Mesenchymal stem cell (in vitro differentiated cells and primary cell): ENCODE results near the gene TCF12.

Experiments used
- DNase-seq: peaks from one replicate; pipeline ENCODE4 v3.0.0-alpha.2; 2013
- H2AFZ ChIP-seq: one replicate; pipeline ENCODE4 v1.6.1; 2013; ENCODE audit warnings: low read depth, mild to moderate bottlenecking, control low read depth, inconsistent platforms, low read length, moderate library complexity
- H2AK5ac ChIP-seq: 2 replicates; pipeline ENCODE4 v1.6.1; 2013; ENCODE audit warnings: low read length, moderate library complexity, mild to moderate bottlenecking, inconsistent platforms; ENCODE audit not compliant: severe bottlenecking
- H2BK120ac ChIP-seq: one replicate; pipeline ENCODE4 v1.6.1; 2013; ENCODE audit warnings: low read depth, mild to moderate bottlenecking, inconsistent platforms, low read length, moderate library complexity
- H2BK12ac ChIP-seq, 2 experiments: one replicate each; pipeline ENCODE4 v1.6.1; 2013; ENCODE audit warnings: inconsistent platforms in 2 of 2, low read length in 2 of 2, mild to moderate bottlenecking in 2 of 2, moderate library complexity in 2 of 2, control low read depth in 1 of 2
- H2BK15ac ChIP-seq: one replicate; pipeline ENCODE4 v1.6.1; 2013; ENCODE audit warnings: mild to moderate bottlenecking, low read depth, inconsistent platforms; ENCODE audit not compliant: poor library complexity, severe bottlenecking
- H2BK5ac ChIP-seq: 2 replicates; pipeline ENCODE4 v1.6.1; 2013; ENCODE audit warnings: low read depth, mild to moderate bottlenecking, low read length, control low read depth, inconsistent platforms; ENCODE audit not compliant: poor library complexity, severe bottlenecking
- H3K14ac ChIP-seq, 2 experiments: one replicate each; pipeline ENCODE4 v1.6.1; 2013; ENCODE audit warnings: inconsistent platforms in 2 of 2, low read length in 2 of 2, control low read depth in 1 of 2, mild to moderate bottlenecking in 1 of 2, moderate library complexity in 1 of 2
- H3K18ac ChIP-seq, 2 experiments: one replicate each; pipeline ENCODE4 v1.6.1; 2013; ENCODE audit warnings: inconsistent platforms in 2 of 2, low read length in 2 of 2, control low read depth in 1 of 2, low read depth in 1 of 2, mild to moderate bottlenecking in 1 of 2
- H3K23ac ChIP-seq, 2 experiments: one replicate each; pipeline ENCODE4 v1.6.1; 2013; ENCODE audit warnings: inconsistent platforms in 2 of 2, low read length in 2 of 2, mild to moderate bottlenecking in 2 of 2, moderate library complexity in 2 of 2, control low read depth in 1 of 2
- H3K27ac ChIP-seq: 2 replicates; pipeline ENCODE4 v1.5.1; 2013; ENCODE audit warnings: mild to moderate bottlenecking, moderate library complexity, low read length, control low read depth, inconsistent platforms; ENCODE audit not compliant: poor library complexity, severe bottlenecking
- H3K27me3 ChIP-seq, 2 experiments: 2 replicates each; pipeline versions ENCODE4 v1.6.1 to v1.7.0; 2013; ENCODE audit warnings: low read length in 2 of 2, mild to moderate bottlenecking in 2 of 2, moderate library complexity in 2 of 2, control low read depth in 1 of 2, inconsistent platforms in 1 of 2; ENCODE audit not compliant: control insufficient read depth in 1 of 2, insufficient read depth in 1 of 2
- H3K36me3 ChIP-seq, 2 experiments: 2 replicates each; pipeline versions ENCODE4 v1.6.1 to v1.7.0; 2013; ENCODE audit warnings: low read length in 2 of 2, control low read depth in 1 of 2, inconsistent platforms in 1 of 2, low read depth in 1 of 2, mild to moderate bottlenecking in 1 of 2; ENCODE audit not compliant: insufficient read depth in 2 of 2, control insufficient read depth in 1 of 2
- H3K4ac ChIP-seq, 2 experiments: one replicate each; pipeline ENCODE4 v1.6.1; 2013; ENCODE audit warnings: inconsistent platforms in 2 of 2, low read length in 2 of 2, mild to moderate bottlenecking in 2 of 2, moderate library complexity in 2 of 2, control low read depth in 1 of 2, low read depth in 1 of 2
- H3K4me1 ChIP-seq: 2 replicates; pipeline ENCODE4 v1.6.1; 2013; ENCODE audit warnings: low read depth, low read length, control low read depth; ENCODE audit not compliant: control insufficient read depth, insufficient read depth
- H3K4me2 ChIP-seq: 2 replicates; pipeline ENCODE4 v1.6.1; 2013; ENCODE audit warnings: low read length, mild to moderate bottlenecking, inconsistent platforms; ENCODE audit not compliant: poor library complexity, severe bottlenecking
- H3K4me3 ChIP-seq, 2 experiments: 2 replicates each; pipeline versions ENCODE4 v1.5.1 to v1.7.0; 2013; ENCODE audit warnings: low read length in 2 of 2, mild to moderate bottlenecking in 2 of 2, control low read depth in 1 of 2, low read depth in 1 of 2; ENCODE audit not compliant: insufficient read depth in 1 of 2
- H3K79me1 ChIP-seq: replicated peaks from 2 replicates; pipeline ENCODE4 v1.6.1; 2013; ENCODE audit warnings: mild to moderate bottlenecking, control low read depth, low read length, inconsistent platforms; ENCODE audit not compliant: poor library complexity, severe bottlenecking
- H3K9ac ChIP-seq: 2 replicates; pipeline ENCODE4 v1.7.0; 2013; ENCODE audit warnings: mild to moderate bottlenecking, low read length, moderate library complexity
- H3K9me3 ChIP-seq: 2 replicates; pipeline ENCODE4 v1.7.0; 2013; ENCODE audit warnings: mild to moderate bottlenecking, low read length; ENCODE audit not compliant: control insufficient read depth
- H4K8ac ChIP-seq: one replicate; pipeline ENCODE4 v1.6.1; 2013; ENCODE audit warnings: inconsistent platforms, mild to moderate bottlenecking, low read length, moderate library complexity
- H4K91ac ChIP-seq: one replicate; pipeline ENCODE4 v1.6.1; 2013; ENCODE audit warnings: mild to moderate bottlenecking, low read length, inconsistent platforms
- WGBS: methylation state at CpG from one replicate; pipeline ENCODE4 v1.1.7; 2013; ENCODE audit warnings: mixed read lengths; 5-methylcytosine and 5-hydroxymethylcytosine counted together

TCF12 gene

DNA sequence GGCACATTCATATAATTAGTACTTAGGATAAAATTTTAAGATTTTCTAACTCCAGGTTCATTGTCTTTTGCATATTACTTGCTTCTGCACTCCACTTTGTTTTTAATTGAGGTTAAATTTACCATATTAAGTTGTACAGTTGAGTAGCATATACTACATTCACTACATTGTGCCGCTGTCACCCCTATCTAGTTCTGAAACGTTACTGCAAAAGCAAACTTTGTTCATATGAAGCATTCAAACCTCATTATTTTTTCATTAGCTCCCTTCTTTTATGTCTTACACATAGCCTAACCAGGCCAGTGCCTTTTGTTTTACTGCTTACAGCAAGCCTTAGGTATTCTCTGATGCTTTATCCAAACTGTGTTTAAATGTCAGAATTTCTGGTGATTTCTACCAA lies 274.7 kb downstream of the TCF12 start:
- Histone ChIP-seq H3K23ac (no peak overlapping the region), H2AK5ac (no peak overlapping the region), H3K9ac (no peak overlapping the region), H2BK15ac (no peak overlapping the region), H3K79me1 (peaks cover 25% of the 10 kb centered on the region), H3K4me3 (no peak overlapping the region), H3K4ac (no peak overlapping the region), H2AFZ (no peak overlapping the region), H3K4me1 (peaks cover 1% of the 10 kb centered on the region), H4K91ac (no peak overlapping the region), H2BK12ac (no peak overlapping the region), H3K4me2 (no peak overlapping the region), H3K27me3 (no peaks in the 10 kb centered on the region), H3K14ac (no peak overlapping the region), H2BK120ac (no peak overlapping the region), H3K36me3 (peaks cover 4 to 39% of the 10 kb centered on the region in 2 experiments), H3K9me3 (no peaks in the 10 kb centered on the region), H3K18ac (no peak overlapping the region), H4K8ac (no peak overlapping the region), H2BK5ac (no peak overlapping the region), H3K27ac (no peak overlapping the region)
- WGBS = 78% methylated on average over 2 of the region's 2 CpGs
- DNase-seq = no peak

DNA sequence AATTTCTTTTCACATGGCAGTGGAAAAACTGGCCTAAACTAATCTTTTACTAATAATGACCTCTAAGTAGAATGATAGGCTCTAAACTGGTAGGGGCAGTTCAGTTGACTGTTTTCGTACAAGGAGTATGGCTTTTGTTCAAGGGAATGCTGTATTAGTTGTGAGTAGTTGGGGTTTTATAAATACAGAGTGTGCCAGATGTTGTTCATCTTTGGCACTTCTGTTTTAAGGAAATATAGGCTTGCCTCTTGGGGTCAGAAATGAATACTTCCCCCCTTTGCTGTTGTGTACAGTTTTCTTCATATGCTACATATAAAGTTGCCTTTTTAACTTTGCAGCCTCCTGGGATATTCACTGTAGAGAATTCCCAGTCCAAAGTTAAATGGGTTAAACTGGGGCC lies 276.9 kb downstream of the TCF12 start:
- no peak overlapping the region for H3K27ac ChIP-seq
- H2BK15ac ChIP-seq = no peak overlapping the region
- DNase-seq = no peak
- H4K91ac ChIP-seq = no peak overlapping the region
- no peak overlapping the region for H2BK5ac ChIP-seq
- no peaks in the 10 kb centered on the region for H3K9me3 ChIP-seq
- H3K4me3 ChIP-seq = no peak overlapping the region
- no peak overlapping the region for H3K23ac ChIP-seq
- no peak overlapping the region for H2BK120ac ChIP-seq
- H3K27me3 ChIP-seq = no peaks in the 10 kb centered on the region
- H3K36me3 ChIP-seq = peaks cover 4 to 40% of the 10 kb centered on the region in 2 experiments
- H3K4ac ChIP-seq = no peak overlapping the region
- H4K8ac ChIP-seq = no peak overlapping the region
- H3K9ac ChIP-seq = no peak overlapping the region
- H3K14ac ChIP-seq = no peak overlapping the region
- H3K4me1 ChIP-seq = peaks cover 1% of the 10 kb centered on the region
- WGBS = 100% methylated on average over 1 of the region's 1 CpG
- no peak overlapping the region for H2AK5ac ChIP-seq
- H3K18ac ChIP-seq = no peak overlapping the region
- H2AFZ ChIP-seq = no peak overlapping the region
- no peak overlapping the region for H2BK12ac ChIP-seq
- H3K79me1 ChIP-seq = peaks cover 22% of the 10 kb centered on the region
- H3K4me2 ChIP-seq = no peak overlapping the region

DNA sequence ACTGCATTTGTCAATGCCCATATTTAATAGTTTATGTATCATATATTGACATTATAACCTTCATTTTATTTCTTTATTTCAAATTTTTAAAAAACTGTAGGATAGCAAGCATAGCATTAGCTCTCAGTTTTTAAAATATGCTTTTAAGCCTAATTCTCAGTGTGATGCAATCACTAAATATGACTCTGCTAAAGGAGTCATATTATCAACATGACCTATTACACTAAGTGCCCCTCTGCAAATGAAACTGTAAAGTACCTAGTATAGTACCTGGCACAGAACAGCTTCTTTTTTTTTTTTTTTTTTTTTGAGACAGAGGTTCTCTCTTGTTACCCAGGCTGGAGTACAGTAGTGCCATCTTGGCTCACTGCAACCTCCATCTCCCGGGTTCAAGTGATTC lies 278.4 kb downstream of the TCF12 start:
- no peak overlapping the region for H3K4me3 ChIP-seq
- 88% methylated on average over 1 of the region's 1 CpG for WGBS
- no peak overlapping the region for H3K23ac ChIP-seq
- no peak overlapping the region for H3K18ac ChIP-seq
- H2BK15ac ChIP-seq = no peak overlapping the region
- no peak overlapping the region for H3K4me2 ChIP-seq
- peaks cover 4 to 42% of the 10 kb centered on the region in 2 experiments for H3K36me3 ChIP-seq
- H3K27me3 ChIP-seq = no peaks in the 10 kb centered on the region
- H2BK120ac ChIP-seq = no peak overlapping the region
- H2BK5ac ChIP-seq = no peak overlapping the region
- no peak overlapping the region for H4K8ac ChIP-seq
- peaks cover 22% of the 10 kb centered on the region for H3K79me1 ChIP-seq
- no peaks in the 10 kb centered on the region for H3K9me3 ChIP-seq
- H2AK5ac ChIP-seq = no peak overlapping the region
- H3K4ac ChIP-seq = no peak overlapping the region
- H2AFZ ChIP-seq = no peak overlapping the region
- H3K9ac ChIP-seq = no peak overlapping the region
- no peak overlapping the region for H3K27ac ChIP-seq
- no peak overlapping the region for H3K14ac ChIP-seq
- no peak overlapping the region for H2BK12ac ChIP-seq
- H3K4me1 ChIP-seq = no peaks in the 10 kb centered on the region
- H4K91ac ChIP-seq = no peak overlapping the region
- no peak for DNase-seq

DNA sequence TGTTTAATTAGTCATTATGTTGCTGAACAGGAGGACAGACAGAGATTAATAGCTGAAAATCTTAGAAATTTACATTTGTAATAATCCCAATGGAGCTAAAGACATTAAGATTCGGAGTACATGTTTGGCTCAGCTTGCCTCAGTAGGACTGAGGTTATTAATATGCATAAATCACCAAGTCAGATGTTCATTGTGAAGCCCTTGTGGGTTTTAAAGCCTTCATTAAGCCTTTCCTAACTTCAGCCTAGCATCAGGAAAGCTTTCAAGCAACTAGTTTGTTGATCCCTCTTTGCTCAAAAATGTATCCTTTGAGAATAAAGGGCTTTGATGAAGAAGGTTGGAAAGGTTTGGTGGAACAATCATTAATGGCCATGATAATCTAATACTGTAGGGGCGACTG lies 279.7 kb downstream of the TCF12 start:
- Histone ChIP-seq H3K27ac (no peak overlapping the region), H3K4me1 (no peaks in the 10 kb centered on the region), H3K27me3 (no peaks in the 10 kb centered on the region), H2AK5ac (no peak overlapping the region), H2BK5ac (no peak overlapping the region), H3K23ac (no peak overlapping the region), H4K91ac (no peak overlapping the region), H3K36me3 (peaks cover 0 to 29% of the 10 kb centered on the region in 2 experiments), H2BK15ac (no peak overlapping the region), H3K79me1 (peaks cover 18% of the 10 kb centered on the region), H3K14ac (no peak overlapping the region), H4K8ac (no peak overlapping the region), H2BK12ac (no peak overlapping the region), H3K9ac (no peak overlapping the region), H3K9me3 (no peaks in the 10 kb centered on the region), H3K18ac (no peak overlapping the region), H2AFZ (no peak overlapping the region), H2BK120ac (no peak overlapping the region), H3K4me2 (no peak overlapping the region), H3K4me3 (no peak overlapping the region), H3K4ac (no peak overlapping the region)
- WGBS = 91% methylated on average over 1 of the region's 2 CpGs
- no peak for DNase-seq
